HG02678 (cell line): ENCODE results near the gene COX6B2.
"Not testable (repeated sequence)": the region's sequence is repeated elsewhere in the genome, so short reads cannot be mapped to it uniquely, and the experiment has no call there.

ENCODE experiments used
- ATAC-seq: cut with Tn5 transposase; IDR thresholded peaks from one replicate; pipeline ENCODE4 v1.9.1; 2021; ENCODE audit warnings: mild to moderate bottlenecking, moderate library complexity; ENCODE audit not compliant: unreplicated experiment

The COX6B2 gene

DNA sequence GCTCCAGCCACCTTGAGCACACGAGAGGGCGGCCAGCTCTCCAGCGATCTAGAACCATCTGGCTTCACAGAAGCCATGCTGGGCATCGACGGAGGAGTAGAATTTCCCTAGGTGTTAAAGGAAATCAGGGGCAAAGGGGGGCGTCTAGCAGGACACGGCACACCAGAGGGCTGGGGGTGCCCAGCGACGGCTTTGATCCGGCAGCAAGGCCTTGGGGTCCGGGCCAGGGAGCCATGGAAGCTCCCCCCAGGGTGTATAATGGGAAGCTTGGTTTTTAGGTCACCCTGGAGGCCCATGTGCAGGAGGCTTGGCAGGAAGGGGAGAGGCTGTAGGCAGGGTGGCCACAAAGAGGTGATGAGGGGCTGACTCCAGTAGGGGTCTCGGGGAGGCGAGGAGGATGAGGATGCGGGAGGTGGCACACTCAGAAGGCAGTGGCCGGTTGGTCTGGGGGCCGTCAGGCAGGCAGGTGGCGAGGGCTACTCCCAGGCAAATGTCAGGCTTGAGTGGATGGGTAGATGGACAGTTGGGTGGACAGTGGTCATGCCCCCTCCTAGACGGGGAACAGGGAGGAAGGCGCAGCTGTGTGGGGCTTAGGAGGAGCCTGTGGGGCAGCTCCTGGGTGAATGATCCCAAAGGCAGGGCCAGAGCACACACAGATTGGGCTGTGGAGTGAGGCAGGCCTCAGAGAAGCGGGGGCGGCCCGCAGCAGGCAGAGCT is 9.3 kb downstream of the COX6B2 start:
- ATAC-seq = no peak

GRCh38 chr19:55344444-55344843 is 10.1 kb downstream of the COX6B2 start:
- ATAC-seq = no peak

GRCh38 chr19:55341595-55342531 is 12.7 kb downstream of the COX6B2 start:
- ATAC-seq = no peak

GRCh38 chr19:55341171-55341588 is 13.3 kb downstream of the COX6B2 start:
- no peak for ATAC-seq

DNA sequence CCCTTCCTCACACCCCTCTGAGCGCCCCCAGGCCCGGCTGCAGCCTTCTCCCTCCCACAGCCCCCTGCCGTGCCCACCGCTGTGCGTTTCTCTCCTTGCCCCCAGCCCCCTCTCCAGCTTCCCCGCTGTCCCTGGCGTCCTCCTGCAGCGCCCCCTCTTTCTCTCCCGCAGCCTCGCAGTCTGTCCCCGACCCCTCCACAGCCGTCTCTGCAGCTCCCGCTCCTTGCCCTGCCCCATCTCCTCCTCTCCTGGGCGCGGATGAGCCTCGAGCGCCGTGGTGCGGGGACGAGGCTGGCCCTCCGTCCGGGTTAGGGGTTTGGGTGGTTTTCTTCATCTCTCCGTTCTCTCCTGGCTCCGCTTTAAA is 13.8 kb downstream of the COX6B2 start:
- ATAC-seq = no peak

- ATAC-seq = no peak
Observed at GRCh38 chr19:55339889-55340783, 14.4 kb downstream of the COX6B2 start.

DNA sequence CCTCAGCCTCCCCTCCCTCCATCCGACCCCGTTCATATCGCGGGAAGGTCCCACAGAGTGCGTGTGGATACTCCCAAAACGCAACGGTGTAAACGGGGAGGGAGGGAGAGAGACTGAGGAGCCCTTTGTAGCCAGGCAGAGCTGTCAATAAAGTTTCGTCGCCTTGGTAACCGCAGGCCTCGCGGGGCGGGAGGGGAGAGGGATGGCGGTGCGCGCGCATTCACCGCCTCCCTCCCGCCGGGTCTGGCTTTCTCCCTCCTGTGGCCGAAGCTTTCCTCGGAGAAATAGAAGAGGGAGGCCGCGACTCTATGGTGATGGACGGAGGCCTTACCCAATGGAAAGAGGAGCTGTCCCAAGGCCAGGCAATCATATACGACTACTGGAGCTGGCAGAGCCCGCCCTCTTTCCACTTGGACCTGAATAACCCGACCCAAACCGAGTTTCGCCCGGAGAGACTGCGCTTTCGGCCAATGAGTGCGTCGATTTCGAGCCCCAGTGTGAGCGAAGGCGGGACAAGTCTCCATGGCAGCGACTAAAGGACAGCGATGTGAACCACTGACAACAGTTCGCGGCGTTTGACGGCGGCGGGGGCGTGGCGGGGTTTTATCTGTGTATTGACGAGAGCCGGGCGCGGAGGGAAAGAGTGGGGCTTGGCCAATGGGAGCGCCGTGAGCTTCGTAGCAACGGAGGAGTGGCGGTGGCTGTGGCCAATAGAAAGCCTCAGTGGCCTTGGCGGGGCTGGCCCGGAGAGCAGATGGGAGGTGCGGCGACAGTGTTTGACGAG is 15.2 kb downstream of the COX6B2 start, which contains the start of gene KMT5C:
TSS of gene KMT5C (plus strand) at position 772 of the 784 bp plus-strand sequence. CDS start 2,061 bp downstream, outside the sequence.
- peak; percentile 80 for ATAC-seq

DNA sequence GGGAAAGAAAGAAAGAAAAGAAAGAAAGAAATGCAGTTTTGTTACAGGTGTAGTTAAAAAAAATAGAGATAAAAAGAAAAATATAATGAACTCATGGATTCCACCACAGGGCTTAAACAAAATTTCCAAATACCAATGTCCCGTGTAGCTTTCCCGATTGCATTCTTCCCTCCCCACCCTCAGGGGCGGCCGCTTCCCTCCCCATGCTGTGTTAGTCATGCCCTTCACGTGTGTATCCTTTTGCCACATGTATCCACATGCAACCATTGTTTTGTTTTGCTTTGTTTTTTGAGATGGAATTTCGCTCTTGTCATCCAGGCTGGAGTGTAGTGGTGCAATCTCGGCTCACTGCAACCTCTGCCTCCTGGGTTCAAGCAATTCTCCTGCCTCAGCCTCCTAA is 18.4 kb downstream of the COX6B2 start:
- no peak for ATAC-seq

DNA sequence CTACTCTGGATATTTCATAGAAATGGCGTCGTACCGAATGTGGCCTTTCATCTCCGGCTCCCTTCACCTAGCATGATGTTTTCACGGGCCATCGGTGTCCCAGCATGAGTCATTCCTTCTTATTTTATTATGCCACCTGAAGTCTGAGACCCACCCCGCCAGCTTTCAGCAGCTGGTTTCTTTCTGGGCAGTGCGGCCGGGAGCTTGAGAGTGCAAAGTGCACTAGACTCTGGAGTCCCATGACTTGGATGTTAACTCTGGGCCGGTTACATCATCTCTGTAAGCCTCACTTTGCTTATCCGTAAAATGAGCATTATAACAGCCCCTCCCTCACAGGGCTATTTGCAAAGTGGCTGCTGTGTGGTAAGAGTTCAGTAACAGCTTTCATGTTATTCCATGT is 20.6 kb downstream of the COX6B2 start:
- ATAC-seq = no peak

DNA sequence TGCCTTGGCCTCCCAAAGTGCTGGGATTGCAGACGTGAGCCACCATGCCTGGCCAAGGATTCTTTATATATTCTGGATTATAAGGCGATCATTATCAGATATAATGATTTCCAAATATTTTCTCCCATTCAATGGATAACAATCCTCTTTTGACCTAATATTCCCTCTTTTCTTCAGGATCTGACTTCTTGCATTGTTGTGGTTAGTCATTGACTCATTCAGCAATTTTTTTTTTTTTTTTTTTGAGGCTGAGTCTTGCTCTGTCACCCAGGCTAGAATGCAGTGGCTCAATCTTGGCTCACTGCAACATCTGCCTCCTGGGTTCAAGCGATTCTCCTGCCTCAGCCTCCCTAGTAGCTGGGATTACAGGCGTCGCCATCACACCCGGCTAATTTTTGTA is 24.7 kb downstream of the COX6B2 start:
- not testable (repeated sequence) for ATAC-seq

GRCh38 chr19:55328774-55329318 is 25.7 kb downstream of the COX6B2 start:
- ATAC-seq = not testable (repeated sequence)

GRCh38 chr19:55325172-55325571 is 29.3 kb downstream of the COX6B2 start, which contains the start of gene TMEM150B:
TMEM150B (minus strand) TSS chr19:55325341; CDS start chr19:55321036, 4,305 bp downstream.
- no peak for ATAC-seq

- ATAC-seq = no peak
Observed at GRCh38 chr19:55324662-55325061, 29.9 kb downstream of the COX6B2 start.

DNA sequence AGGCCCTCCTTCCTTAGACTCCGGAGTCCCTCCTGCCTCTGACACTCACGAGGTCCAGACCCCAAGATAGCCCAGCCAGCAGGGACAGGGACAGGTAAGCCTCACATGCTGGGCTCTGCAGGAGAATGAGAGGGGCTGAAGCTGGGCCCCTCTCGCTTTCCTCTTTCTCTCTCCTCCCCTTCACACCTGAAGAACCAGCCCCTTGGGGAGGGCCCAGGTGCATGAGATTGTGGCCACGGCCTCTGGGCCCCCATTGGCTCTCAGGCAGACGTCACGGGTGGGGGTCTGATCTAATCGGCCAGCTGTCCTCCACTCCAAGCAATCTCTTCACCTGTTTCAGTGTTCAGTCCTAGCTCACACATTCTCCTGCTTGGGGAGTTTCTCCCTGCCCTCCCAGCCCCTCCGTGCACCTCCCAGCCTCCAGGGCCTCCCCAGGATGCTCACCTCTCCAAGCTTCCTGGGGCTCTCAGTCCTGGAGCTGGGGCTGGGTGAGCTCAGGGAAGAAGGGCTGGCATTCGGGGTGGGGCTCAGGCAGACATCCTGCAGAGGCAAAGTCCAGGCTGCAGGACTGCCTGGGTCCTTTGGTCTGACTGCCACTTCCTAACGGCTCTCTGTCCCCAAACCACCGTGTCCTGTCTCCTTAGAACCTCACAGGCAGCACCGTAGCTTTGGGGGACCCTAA is 32.2 kb downstream of the COX6B2 start:
- ATAC-seq = no peak

DNA sequence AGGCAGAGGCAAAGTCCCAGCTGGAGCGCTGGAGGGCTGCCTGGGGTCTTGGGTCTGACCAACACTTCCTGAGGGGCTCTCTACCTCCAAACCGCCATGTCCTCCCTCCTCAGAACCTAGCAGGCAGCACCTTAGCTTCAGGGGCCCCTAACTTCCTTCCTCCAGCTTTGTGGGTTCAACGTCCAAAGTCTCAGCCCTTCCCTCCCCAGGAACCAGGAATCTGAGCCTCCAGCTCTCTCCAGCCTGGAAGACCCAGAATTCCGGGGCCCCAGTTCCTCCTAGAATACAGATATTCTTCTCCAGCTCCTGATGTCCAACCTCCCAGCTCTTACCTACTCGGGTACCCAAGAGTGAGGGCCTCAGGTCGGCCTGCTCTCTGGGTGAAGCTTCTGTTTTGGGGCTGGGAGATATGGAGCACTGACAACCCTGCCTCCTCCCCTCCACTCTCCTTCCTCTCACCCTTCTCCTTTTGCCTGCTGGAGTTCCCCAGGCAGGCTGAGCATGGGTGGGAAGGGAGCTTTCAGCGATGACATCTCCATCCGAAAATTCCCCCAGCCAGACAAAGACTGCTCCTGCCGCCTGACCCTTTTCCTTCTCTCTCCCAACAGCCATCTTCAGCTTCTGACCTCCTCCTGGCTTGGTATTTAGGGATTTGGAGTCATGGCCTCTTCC is 32.9 kb downstream of the COX6B2 start:
- ATAC-seq = no peak

DNA sequence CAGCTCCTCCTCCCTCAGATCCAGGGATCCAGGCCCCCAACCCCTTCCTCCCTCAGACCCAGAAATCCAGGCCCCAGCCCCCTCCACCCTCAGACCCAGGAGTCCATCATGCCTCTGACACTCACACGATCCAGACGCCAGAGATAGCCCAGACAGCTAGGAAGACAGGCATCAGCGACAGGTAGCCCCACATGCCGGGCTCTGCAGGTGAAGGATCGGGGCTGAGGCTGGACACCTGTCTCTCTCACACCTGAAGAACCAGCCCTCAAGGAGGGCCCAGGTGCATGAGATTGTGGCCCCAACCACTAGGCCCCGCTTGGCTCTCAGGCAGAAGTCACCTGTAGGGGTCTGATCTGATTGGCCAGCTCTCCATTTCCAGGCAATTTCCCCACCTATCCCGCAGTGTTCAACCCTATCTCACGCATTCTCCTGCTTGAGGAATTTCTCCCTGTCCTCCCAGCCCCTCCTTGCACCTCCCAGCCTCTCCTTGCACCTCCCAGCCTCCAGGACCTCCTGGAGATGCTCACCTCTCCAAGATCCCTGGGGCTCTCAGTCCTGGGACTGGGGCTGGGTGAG is 33.6 kb downstream of the COX6B2 start:
- ATAC-seq = no peak

GRCh38 chr19:55319785-55320184 is 34.7 kb downstream of the COX6B2 start:
- no peak for ATAC-seq

GRCh38 chr19:55316646-55317045 is 37.9 kb downstream of the COX6B2 start:
- ATAC-seq = no peak
